ENCODE measurements around the gene ADH4.

DNA sequence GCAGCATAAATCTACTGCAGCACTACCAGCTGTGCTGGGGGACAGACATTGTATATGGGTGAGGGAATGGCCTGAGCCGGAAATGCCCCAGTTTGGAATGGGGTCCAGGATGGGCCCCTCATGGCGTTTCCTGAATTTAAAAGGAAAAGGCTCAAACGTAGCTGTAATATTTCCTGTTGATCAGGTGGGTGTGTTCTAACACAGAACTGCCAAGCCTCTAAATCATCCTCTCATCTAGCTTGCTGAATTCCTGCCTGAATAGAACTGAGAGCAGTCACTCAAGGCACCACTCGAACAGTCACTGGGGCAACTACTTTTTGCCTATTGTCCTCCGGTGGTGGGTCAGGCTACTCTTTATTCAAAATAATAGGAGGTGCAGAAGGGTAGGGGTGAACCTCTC, 46.2 kb upstream of the ADH4 start:
- TF ChIP-seq, protein P1, sequence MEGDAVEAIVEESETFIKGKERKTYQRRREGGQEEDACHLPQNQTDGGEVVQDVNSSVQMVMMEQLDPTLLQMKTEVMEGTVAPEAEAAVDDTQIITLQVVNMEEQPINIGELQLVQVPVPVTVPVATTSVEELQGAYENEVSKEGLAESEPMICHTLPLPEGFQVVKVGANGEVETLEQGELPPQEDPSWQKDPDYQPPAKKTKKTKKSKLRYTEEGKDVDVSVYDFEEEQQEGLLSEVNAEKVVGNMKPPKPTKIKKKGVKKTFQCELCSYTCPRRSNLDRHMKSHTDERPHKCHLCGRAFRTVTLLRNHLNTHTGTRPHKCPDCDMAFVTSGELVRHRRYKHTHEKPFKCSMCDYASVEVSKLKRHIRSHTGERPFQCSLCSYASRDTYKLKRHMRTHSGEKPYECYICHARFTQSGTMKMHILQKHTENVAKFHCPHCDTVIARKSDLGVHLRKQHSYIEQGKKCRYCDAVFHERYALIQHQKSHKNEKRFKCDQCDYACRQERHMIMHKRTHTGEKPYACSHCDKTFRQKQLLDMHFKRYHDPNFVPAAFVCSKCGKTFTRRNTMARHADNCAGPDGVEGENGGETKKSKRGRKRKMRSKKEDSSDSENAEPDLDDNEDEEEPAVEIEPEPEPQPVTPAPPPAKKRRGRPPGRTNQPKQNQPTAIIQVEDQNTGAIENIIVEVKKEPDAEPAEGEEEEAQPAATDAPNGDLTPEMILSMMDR (IDR thresholded peaks at IDR 0.05): no peak
- no peak for TF ChIP-seq MXI1 (IDR thresholded peaks at IDR 0.05; ENCODE audit: low read depth, low read length)
- no peak for TF ChIP-seq GABPA (IDR thresholded peaks at IDR 0.05; ENCODE audit: low read depth)
- no peak for TF ChIP-seq RFX5 (IDR thresholded peaks at IDR 0.05; ENCODE audit: low read length)
- TF ChIP-seq EZH2phosphoT487 (IDR thresholded peaks at IDR 0.05; ENCODE audit: borderline replicate concordance, low read depth): no peak
- TF ChIP-seq EP300 (IDR thresholded peaks at IDR 0.05; ENCODE audit: borderline replicate concordance in 1 of 2, low read depth in 1 of 2, low read length in 1 of 2): no peak
- no peak for TF ChIP-seq TEAD4 (IDR thresholded peaks at IDR 0.05; ENCODE audit: borderline replicate concordance, insufficient read depth)
- no peak for TF ChIP-seq CHD2 (IDR thresholded peaks at IDR 0.05; ENCODE audit: low read length, partially characterized antibody)
- TF ChIP-seq, protein P2, sequence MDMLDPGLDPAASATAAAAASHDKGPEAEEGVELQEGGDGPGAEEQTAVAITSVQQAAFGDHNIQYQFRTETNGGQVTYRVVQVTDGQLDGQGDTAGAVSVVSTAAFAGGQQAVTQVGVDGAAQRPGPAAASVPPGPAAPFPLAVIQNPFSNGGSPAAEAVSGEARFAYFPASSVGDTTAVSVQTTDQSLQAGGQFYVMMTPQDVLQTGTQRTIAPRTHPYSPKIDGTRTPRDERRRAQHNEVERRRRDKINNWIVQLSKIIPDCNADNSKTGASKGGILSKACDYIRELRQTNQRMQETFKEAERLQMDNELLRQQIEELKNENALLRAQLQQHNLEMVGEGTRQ (IDR thresholded peaks at IDR 0.05; ENCODE audit: borderline replicate concordance, low read depth, low read length): no peak
- TF ChIP-seq POLR2AphosphoS5 (IDR thresholded peaks at IDR 0.05; ENCODE audit: low read depth, low read length): no peak
- TF ChIP-seq JUND (IDR thresholded peaks at IDR 0.05): no peak
- TF ChIP-seq TAF1 (IDR thresholded peaks at IDR 0.05; ENCODE audit: borderline replicate concordance, low read depth, low read length): no peak
- TF ChIP-seq, protein P3, sequence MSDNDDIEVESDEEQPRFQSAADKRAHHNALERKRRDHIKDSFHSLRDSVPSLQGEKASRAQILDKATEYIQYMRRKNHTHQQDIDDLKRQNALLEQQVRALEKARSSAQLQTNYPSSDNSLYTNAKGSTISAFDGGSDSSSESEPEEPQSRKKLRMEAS (IDR thresholded peaks at IDR 0.05; ENCODE audit: low read depth): no peak
- TF ChIP-seq RXRA (IDR thresholded peaks at IDR 0.05; ENCODE audit: borderline replicate concordance, low read depth): no peak
